ENCODE data around the gene PAK6. TPM values are rescaled to one million over a fixed set of nuclear protein-coding genes. Genes with fewer than 3 reads are reported as not detected.

Gene PAK6
- total and polyA plus RNA-seq, 9 of the 15 experiments (the other 6 are each of a cell fraction or from before 2014, with no cell fraction given): 0.03 to 0.74 (median 0.16) TPM; not detected in 2

DNA sequence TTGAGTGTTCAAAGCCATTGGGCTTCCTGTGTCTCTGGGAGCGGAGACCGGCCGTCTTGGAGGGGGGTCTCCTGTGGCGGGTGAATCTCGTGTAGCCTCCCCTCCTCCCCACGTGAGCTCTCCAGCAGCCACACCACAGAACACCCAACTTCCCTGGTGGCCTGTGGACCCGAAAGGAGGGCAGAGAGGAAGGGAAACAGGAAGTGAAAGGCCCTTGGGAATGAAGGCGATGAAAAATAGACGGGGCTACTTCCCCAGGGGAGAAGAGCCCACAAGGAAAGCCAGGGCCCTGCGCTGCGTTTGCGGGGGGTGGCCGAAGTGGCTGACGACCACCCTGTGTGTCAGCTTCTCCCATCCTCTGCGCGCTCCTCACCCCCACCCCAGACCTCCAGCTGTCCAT, 38.6 kb downstream of the PAK6 start:
- peaks cover 13 to 50% of the 10 kb centered on the region in 2 experiments for H3K4me1 ChIP-seq (replicated peaks in 1 of 2; ENCODE audit: control insufficient read depth in 2 of 2, insufficient read depth in 2 of 2, low read length in 2 of 2)
- H3K27ac ChIP-seq (ENCODE audit: extremely low read depth, low read depth, low read length): no peak overlapping the region
- no peak overlapping the region for H3K4me3 ChIP-seq
- no peak for FAIRE-seq
- in situ Hi-C loops (cut with MboI) (loop anchor here (5.0 kb wide), 1 partner anchor 35 kb away; no protein-coding TSS in a partner anchor), intact Hi-C loops (cut with micrococcal nuclease) (no loop called here)
- TF ChIP-seq SPI1 (IDR thresholded peaks at IDR 0.05; ENCODE audit: borderline replicate concordance, low read depth, low read length): peak; percentile 83
- TF ChIP-seq CHD2 (IDR thresholded peaks at IDR 0.05; ENCODE audit: low read depth, low read length): no peak
- TF ChIP-seq ZNF561 (CRISPR knock-in tag; conservative IDR thresholded peaks at IDR 0.05): no peak
- H3K9me3 ChIP-seq (replicated peaks; ENCODE audit: control insufficient read depth, insufficient read depth, low read depth, low read length): no peaks in the 10 kb centered on the region
- H3K79me2 ChIP-seq (ENCODE audit: control insufficient read depth, insufficient read depth, low read length): no peaks in the 10 kb centered on the region
- H3K4me2 ChIP-seq (ENCODE audit: insufficient read depth, low read length): peak overlapping the region; percentile 11
- peaks cover 0 to 3% of the 10 kb centered on the region in 2 experiments; a peak in 2 of 5 replicates for H3K27me3 ChIP-seq (ENCODE audit: control insufficient read depth in 2 of 2, insufficient read depth in 2 of 2, low read length in 2 of 2)
- peak overlapping the region in 1 of 2 experiments; percentile 58; a peak in 1 of 4 replicates for H3K9ac ChIP-seq (ENCODE audit: insufficient read depth in 1 of 2, low read depth in 2 of 2, low read length in 2 of 2)
- 0 out of 2 replicates have a peak, but pooled peaks cover 3% of the 10 kb centered on the region for H4K20me1 ChIP-seq (replicated peaks; ENCODE audit: control insufficient read depth, insufficient read depth, low read length)
- no TSS peak for BruUV-seq (replicated peaks)
- POLR2A ChIA-PET: interaction anchor here (0.6 to 0.8 kb wide), 3 partner anchors 50 to 230 kb away, joined by 3 read pairs; no protein-coding TSS in a partner anchor
- CTCF ChIA-PET (ENCODE audit: low intra/inter-chr PET ratio): interaction anchor here (0.5 to 7.1 kb wide), 4 partner anchors 60 to 145 kb away, joined by 3 to 218 read pairs (median 8); no protein-coding TSS in a partner anchor
- 46% methylated on average over 12 of the region's 16 CpGs for WGBS (ENCODE audit: insufficient coverage, low coverage, missing lambda C conversion rate)
- no peaks in the 10 kb centered on the region for H3K36me3 ChIP-seq (ENCODE audit: control insufficient read depth, insufficient read depth, low read length)
- H2AFZ ChIP-seq (ENCODE audit: low read depth, low read length): peak overlapping the region; percentile 25; the same call in 1 of the 2 replicates
- H3K9me1 ChIP-seq (ENCODE audit: control insufficient read depth, insufficient read depth, low read length): no peaks in the 10 kb centered on the region
- no peak for ATAC-seq
- no peak for DNase-seq (ENCODE audit: extremely low read depth in 1 of 4, low spot score in 3 of 4)

DNA sequence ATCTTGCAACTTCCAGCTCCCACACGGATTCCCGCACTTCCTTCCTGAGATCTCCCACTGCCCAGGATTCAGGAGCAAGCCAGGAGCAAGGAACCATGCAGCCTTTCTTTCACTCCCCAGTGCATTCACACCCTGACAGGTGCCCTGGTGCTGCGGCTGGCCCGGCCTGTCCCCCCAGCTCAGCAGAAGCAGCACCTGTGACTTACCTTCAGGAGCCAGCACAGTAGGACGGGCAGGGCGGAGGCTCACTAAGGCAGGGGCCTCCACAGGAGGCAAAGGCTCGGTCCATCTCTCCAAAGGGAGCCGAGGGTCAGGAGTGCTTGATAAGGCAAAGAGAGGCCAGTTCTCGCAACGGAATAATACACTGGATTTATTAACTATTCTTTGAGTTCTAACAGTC, 39.2 kb downstream of the PAK6 start:
- TF ChIP-seq, protein P1, sequence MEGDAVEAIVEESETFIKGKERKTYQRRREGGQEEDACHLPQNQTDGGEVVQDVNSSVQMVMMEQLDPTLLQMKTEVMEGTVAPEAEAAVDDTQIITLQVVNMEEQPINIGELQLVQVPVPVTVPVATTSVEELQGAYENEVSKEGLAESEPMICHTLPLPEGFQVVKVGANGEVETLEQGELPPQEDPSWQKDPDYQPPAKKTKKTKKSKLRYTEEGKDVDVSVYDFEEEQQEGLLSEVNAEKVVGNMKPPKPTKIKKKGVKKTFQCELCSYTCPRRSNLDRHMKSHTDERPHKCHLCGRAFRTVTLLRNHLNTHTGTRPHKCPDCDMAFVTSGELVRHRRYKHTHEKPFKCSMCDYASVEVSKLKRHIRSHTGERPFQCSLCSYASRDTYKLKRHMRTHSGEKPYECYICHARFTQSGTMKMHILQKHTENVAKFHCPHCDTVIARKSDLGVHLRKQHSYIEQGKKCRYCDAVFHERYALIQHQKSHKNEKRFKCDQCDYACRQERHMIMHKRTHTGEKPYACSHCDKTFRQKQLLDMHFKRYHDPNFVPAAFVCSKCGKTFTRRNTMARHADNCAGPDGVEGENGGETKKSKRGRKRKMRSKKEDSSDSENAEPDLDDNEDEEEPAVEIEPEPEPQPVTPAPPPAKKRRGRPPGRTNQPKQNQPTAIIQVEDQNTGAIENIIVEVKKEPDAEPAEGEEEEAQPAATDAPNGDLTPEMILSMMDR (IDR thresholded peaks at IDR 0.05 in 2 of 3, conservative IDR thresholded peaks at IDR 0.05 in 1 of 3; ENCODE audit: insufficient read depth in 2 of 3, low read depth in 1 of 3, low read length in 3 of 3): no peak
- TF ChIP-seq ZNF444 (CRISPR knock-in tag; IDR thresholded peaks at IDR 0.05): no peak
- no peak for TF ChIP-seq TAL1 (IDR thresholded peaks at IDR 0.05)
- H3K27me3 ChIP-seq (ENCODE audit: control insufficient read depth in 2 of 2, insufficient read depth in 2 of 2, low read length in 2 of 2): no peaks in the 10 kb centered on the region; a peak in 1 of 5 replicates
- H3K9ac ChIP-seq (ENCODE audit: insufficient read depth in 1 of 2, low read depth in 2 of 2, low read length in 2 of 2): peak overlapping the region in 1 of 2 experiments; percentile 58; a peak in 1 of 4 replicates
- no peaks in the 10 kb centered on the region for H3K9me3 ChIP-seq (replicated peaks; ENCODE audit: control insufficient read depth, insufficient read depth, low read depth, low read length)
- H3K79me2 ChIP-seq (ENCODE audit: control insufficient read depth, insufficient read depth, low read length): no peaks in the 10 kb centered on the region
- intact Hi-C loops (cut with micrococcal nuclease): no loop called here
- peaks cover 13 to 51% of the 10 kb centered on the region in 2 experiments for H3K4me1 ChIP-seq (replicated peaks in 1 of 2; ENCODE audit: control insufficient read depth in 2 of 2, insufficient read depth in 2 of 2, low read length in 2 of 2)
- FAIRE-seq: no peak
- in situ Hi-C loops (cut with MboI): loop anchor here (5.0 kb wide), 1 partner anchor 34 kb away; no protein-coding TSS in a partner anchor
- ATAC-seq: no peak
- no peak overlapping the region for H2AFZ ChIP-seq (ENCODE audit: low read depth, low read length)
- CTCF ChIA-PET (ENCODE audit: low intra/inter-chr PET ratio): interaction anchor here (0.5 to 7.1 kb wide), 6 partner anchors 32 to 166 kb away, joined by 3 to 218 read pairs (median 16); partner anchors contain the start of gene PLCB2
- BruUV-seq (replicated peaks): no TSS peak
- no peak overlapping the region; the same call in 1 of the 2 replicates for H3K4me2 ChIP-seq (ENCODE audit: insufficient read depth, low read length)
- no peak overlapping the region for H3K27ac ChIP-seq (ENCODE audit: extremely low read depth, low read depth, low read length)
- DNase-seq (ENCODE audit: extremely low read depth in 1 of 4, low spot score in 3 of 4): no peak
- POLR2A ChIA-PET: interaction anchor here (0.6 to 0.8 kb wide), 2 partner anchors 50 to 231 kb away, joined by 3 read pairs; no protein-coding TSS in a partner anchor
- no peaks in the 10 kb centered on the region for H3K9me1 ChIP-seq (ENCODE audit: control insufficient read depth, insufficient read depth, low read length)
- H4K20me1 ChIP-seq (replicated peaks; ENCODE audit: control insufficient read depth, insufficient read depth, low read length): 0 out of 2 replicates have a peak, but pooled peaks cover 3% of the 10 kb centered on the region
- H3K4me3 ChIP-seq: no peak overlapping the region
- no peaks in the 10 kb centered on the region for H3K36me3 ChIP-seq (ENCODE audit: control insufficient read depth, insufficient read depth, low read length)
- WGBS (ENCODE audit: insufficient coverage, low coverage, missing lambda C conversion rate): 27% methylated on average over 10 of the region's 10 CpGs

Data from K562 (cell line).